D721Med (cell line): ENCODE results near the gene SERGEF.

Source experiments
- DNase-seq: peaks from one replicate; pipeline ENCODE4 v3.0.0; 2011; ENCODE audit warnings: low spot score; ENCODE audit not compliant: insufficient read length
- FAIRE-seq: peaks from 2 replicates; lab custom pipeline; 2011; peaks lifted over from hg19 to GRCh38; lab: Jason Lieb, UNC
- CTCF ChIP-seq: IDR thresholded peaks from 2 replicates; pipeline ENCODE4 v1.5.1; 2012; ENCODE audit warnings: mild to moderate bottlenecking, control low read depth; ENCODE audit not compliant: insufficient read depth; ENCODE audit errors: missing control alignments

Gene SERGEF

GRCh38 chr11:17782603-17783337, 230.1 kb downstream of the SERGEF start:
- no peak for TF ChIP-seq CTCF
- no peak for FAIRE-seq
- no peak for DNase-seq

GRCh38 chr11:17782145-17782544, 230.7 kb downstream of the SERGEF start:
- no peak for TF ChIP-seq CTCF
- FAIRE-seq: no peak
- no peak for DNase-seq

- no peak for DNase-seq
- no peak for FAIRE-seq
- TF ChIP-seq CTCF: no peak
These were observed 231.2 kb downstream of the SERGEF start for GRCh38 chr11:17781626-17782025.

GRCh38 chr11:17781221-17781620, 231.6 kb downstream of the SERGEF start:
- DNase-seq (no peak), FAIRE-seq (no peak)
- TF ChIP-seq CTCF: no peak

GRCh38 chr11:17780668-17781067, 232.2 kb downstream of the SERGEF start:
- FAIRE-seq: no peak
- no peak for TF ChIP-seq CTCF
- DNase-seq: no peak

- FAIRE-seq (no peak), DNase-seq (no peak)
- TF ChIP-seq CTCF: no peak
These were observed 232.8 kb downstream of the SERGEF start for GRCh38 chr11:17779861-17780594.
